ENCODE results near the gene FLNB. TPM values are rescaled to one million over a fixed set of nuclear protein-coding genes. Genes with fewer than 3 reads are reported as not detected.
A peak's percentile ranks its signal among the peaks of the same experiment; 100 is the strongest.

The FLNB gene
- total RNA-seq, 1 experiment from 2014 or later = 83.4 TPM

DNA sequence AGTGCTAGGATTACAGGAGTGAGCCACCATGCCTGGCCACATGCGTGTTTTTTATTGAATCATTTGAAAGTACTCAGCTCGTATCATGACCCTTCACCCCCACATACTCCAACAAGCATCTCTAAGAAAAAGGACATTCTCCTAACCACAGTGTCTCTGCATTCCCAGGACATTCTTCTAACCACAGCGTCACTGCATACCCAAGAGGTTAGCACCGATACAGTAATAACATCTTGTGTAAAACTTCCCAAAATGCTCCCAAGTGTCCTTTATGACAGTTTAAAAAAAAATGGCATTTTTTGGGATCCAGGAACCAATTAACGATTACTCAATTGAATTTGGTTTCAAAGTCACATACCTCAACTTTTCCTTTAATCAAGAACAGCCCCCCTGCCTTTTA is 39.6 kb downstream of the FLNB start:
- WGBS (ENCODE audit: extremely low coverage, insufficient read length, low lambda C conversion rate) = no CpG with 5 or more reads among the region's 5 CpGs
- Histone ChIP-seq H3K18ac (ENCODE audit: insufficient read length, low read depth, low read length) (no peak overlapping the region), H3K23ac (ENCODE audit: insufficient read length, low read depth, low read length) (no peak overlapping the region), H3K79me1 (ENCODE audit: insufficient read depth, low read depth, low read length, poor library complexity, severe bottlenecking) (peaks cover 9% of the 10 kb centered on the region), H3K4me2 (ENCODE audit: insufficient read depth, insufficient read length, low read length) (no peak overlapping the region), H4K8ac (replicated peaks; ENCODE audit: insufficient read length, low read depth, low read length) (no peak overlapping the region), H2BK12ac (ENCODE audit: insufficient read length, low read depth, low read length) (no peak overlapping the region), H3K4me1 (ENCODE audit: insufficient read depth, low read length) (peaks cover 25% of the 10 kb centered on the region), H2BK5ac (ENCODE audit: insufficient read length, low read length) (no peak overlapping the region), H3K56ac (ENCODE audit: insufficient read length, low read depth, low read length) (no peak overlapping the region), H3T11ph (ENCODE audit: low read length) (no peak overlapping the region), H2AK5ac (ENCODE audit: insufficient read length, low read length) (no peak overlapping the region), H3K79me2 (ENCODE audit: insufficient read depth, low read length) (peaks cover 34% of the 10 kb centered on the region; the same call in 1 of the 2 replicates), H4K91ac (ENCODE audit: insufficient read length, low read depth, low read length) (no peak overlapping the region), H3K9me3 (ENCODE audit: control insufficient read depth, low read depth, low read length) (no peaks in the 10 kb centered on the region), H3K4ac (ENCODE audit: low read depth, low read length) (no peak overlapping the region), H4K20me1 (ENCODE audit: control insufficient read depth, insufficient read depth, insufficient read length) (peaks cover 3% of the 10 kb centered on the region), H4K5ac (ENCODE audit: insufficient read length, low read depth, low read length) (no peak overlapping the region), H3K14ac (ENCODE audit: insufficient read depth, low read length) (no peak overlapping the region), H2BK20ac (ENCODE audit: low read depth, low read length, poor library complexity, severe bottlenecking) (no peak overlapping the region), H3K27me3 (ENCODE audit: insufficient read depth, low read length) (no peaks in the 10 kb centered on the region), H3K27ac (ENCODE audit: insufficient read length, low read depth, low read length) (no peak overlapping the region), H3K23me2 (ENCODE audit: insufficient read length, low read depth, low read length, poor library complexity, severe bottlenecking) (no peaks in the 10 kb centered on the region), H2AFZ (ENCODE audit: low read length) (no peak overlapping the region), H3K9ac (ENCODE audit: extremely low read depth, insufficient read length, low read length) (no peak overlapping the region), H2BK120ac (ENCODE audit: low read depth, low read length, poor library complexity, severe bottlenecking) (no peak overlapping the region), H2BK15ac (ENCODE audit: low read depth, low read length) (no peak overlapping the region)
- Mint-ChIP-seq H3K4me3 (no peak overlapping the region), H3K9me3 (no peaks in the 10 kb centered on the region), H3K36me3 (ENCODE audit: insufficient read depth in 1 of 3, low read depth in 3 of 3) (no peaks in the 10 kb centered on the region; a peak in 1 of 7 replicates), H3K4me1 (peaks cover 65 to 69% of the 10 kb centered on the region in 2 experiments), H3K27ac (peak overlapping the region; percentile 69 to 99 (median 99); a peak in 5 of 7 replicates), H3K27me3 (ENCODE audit: low read depth) (no peaks in the 10 kb centered on the region)
- TF ChIP-seq, protein P1, sequence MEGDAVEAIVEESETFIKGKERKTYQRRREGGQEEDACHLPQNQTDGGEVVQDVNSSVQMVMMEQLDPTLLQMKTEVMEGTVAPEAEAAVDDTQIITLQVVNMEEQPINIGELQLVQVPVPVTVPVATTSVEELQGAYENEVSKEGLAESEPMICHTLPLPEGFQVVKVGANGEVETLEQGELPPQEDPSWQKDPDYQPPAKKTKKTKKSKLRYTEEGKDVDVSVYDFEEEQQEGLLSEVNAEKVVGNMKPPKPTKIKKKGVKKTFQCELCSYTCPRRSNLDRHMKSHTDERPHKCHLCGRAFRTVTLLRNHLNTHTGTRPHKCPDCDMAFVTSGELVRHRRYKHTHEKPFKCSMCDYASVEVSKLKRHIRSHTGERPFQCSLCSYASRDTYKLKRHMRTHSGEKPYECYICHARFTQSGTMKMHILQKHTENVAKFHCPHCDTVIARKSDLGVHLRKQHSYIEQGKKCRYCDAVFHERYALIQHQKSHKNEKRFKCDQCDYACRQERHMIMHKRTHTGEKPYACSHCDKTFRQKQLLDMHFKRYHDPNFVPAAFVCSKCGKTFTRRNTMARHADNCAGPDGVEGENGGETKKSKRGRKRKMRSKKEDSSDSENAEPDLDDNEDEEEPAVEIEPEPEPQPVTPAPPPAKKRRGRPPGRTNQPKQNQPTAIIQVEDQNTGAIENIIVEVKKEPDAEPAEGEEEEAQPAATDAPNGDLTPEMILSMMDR (conservative IDR thresholded peaks at IDR 0.05) = no peak
- DNase-seq = no peak

Measured in H9 (cell line).